Measurements from ENCODE around the gene SPOCK1.

- TF ChIP-seq CTCF (IDR thresholded peaks at IDR 0.05) (no peak), POLR2A (IDR thresholded peaks at IDR 0.05) (no peak)
Observed at GRCh38 chr5:137085206-137085605, 413.9 kb downstream of the SPOCK1 start.
